ENCODE results near the gene ARF6.
A peak's percentile ranks its signal among the peaks of the same experiment; 100 is the strongest.

The ARF6 gene

DNA sequence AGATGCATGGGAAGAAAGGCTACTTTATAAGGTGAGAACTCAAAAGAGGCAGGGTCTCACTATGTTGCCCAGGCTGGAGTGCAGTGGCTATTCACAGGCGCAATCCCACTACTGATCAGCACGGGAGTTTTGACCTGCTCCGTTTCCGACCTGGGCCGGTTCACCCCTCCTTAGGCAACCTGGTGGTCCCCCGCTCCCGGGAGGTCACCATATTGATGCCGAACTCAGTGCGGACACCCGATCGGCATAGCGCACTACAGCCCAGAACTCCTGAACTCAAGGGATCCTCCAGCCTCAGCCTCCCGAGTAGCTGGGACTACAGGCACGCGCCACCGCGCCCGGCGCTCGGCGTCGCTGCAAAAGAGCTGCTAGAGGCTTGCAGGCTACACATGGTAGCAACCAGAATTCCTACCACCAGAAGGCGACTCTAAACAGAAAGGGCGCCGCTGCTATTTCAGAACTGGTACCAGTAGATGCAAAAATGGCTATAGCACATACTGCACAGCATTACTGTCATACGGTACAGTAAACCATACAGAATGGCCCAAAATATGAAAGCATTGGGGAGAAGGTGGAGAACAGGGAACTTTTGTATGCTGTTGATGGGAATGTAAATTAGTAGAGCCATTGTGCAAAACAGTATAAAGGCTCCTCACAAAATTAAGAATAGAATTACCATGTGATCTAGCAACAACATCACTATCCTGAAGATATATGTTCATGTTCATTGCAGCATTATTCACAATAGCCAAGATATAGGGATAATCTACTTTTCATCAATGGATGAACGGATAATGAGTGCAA, 39.1 kb upstream of the ARF6 start:
- CTCF ChIA-PET: interaction anchor here (0.9 to 8.3 kb wide), 9 partner anchors 8 to 260 kb away, joined by 3 to 96 read pairs (median 7); no protein-coding TSS in a partner anchor
- H3K4me3 ChIP-seq (ENCODE audit: control insufficient read depth in 1 of 7, extremely low read depth in 1 of 7, insufficient read depth in 4 of 7, low read depth in 2 of 7, low read length in 6 of 7): peak overlapping the region in 6 of 7 experiments; percentile 34 to 100 (median 96)
- no peaks in the 10 kb centered on the region for H3K9me3 ChIP-seq (ENCODE audit: control extremely low read depth in 1 of 5, control insufficient read depth in 4 of 5, insufficient read depth in 2 of 5, low read depth in 1 of 5, low read length in 4 of 5)
- peaks cover 2 to 15% (median 7%) of the 10 kb centered on the region in 4 experiments for H3K36me3 ChIP-seq (ENCODE audit: control insufficient read depth in 4 of 4, insufficient read depth in 4 of 4, low read length in 3 of 4)
- POLR2A ChIA-PET: interaction anchor here (0.7 kb wide), 1 partner anchor 9 kb away, joined by 3 read pairs; no protein-coding TSS in a partner anchor
- 10% methylated on average over 16 of the region's 27 CpGs for WGBS (ENCODE audit: insufficient coverage)
- peak; percentile 81 to 85 (median 85) for DNase-seq
- no peaks in the 10 kb centered on the region for H3K27me3 ChIP-seq (replicated peaks in 2 of 5; ENCODE audit: control insufficient read depth in 4 of 5, insufficient read depth in 5 of 5, low read length in 4 of 5)
- H3K27ac ChIP-seq (ENCODE audit: insufficient read depth in 1 of 2, low read depth in 1 of 2, low read length in 2 of 2, poor library complexity in 1 of 2, severe bottlenecking in 2 of 2): no peak overlapping the region
- peaks cover 9 to 19% (median 10%) of the 10 kb centered on the region in 4 experiments for H3K4me1 ChIP-seq (ENCODE audit: control extremely low read depth in 1 of 4, control insufficient read depth in 4 of 4, insufficient read depth in 4 of 4, low read length in 3 of 4)

GRCh38 chr14:49857427-49858003, 35.4 kb upstream of the ARF6 start:
- no peak overlapping the region for H3K4me3 ChIP-seq (ENCODE audit: control insufficient read depth in 1 of 7, extremely low read depth in 1 of 7, insufficient read depth in 4 of 7, low read depth in 2 of 7, low read length in 6 of 7)
- no peaks in the 10 kb centered on the region for H3K36me3 ChIP-seq (ENCODE audit: control insufficient read depth in 4 of 4, insufficient read depth in 4 of 4, low read length in 3 of 4)
- WGBS (ENCODE audit: insufficient coverage): 100% methylated on average over 2 of the region's 6 CpGs
- H3K27ac ChIP-seq (ENCODE audit: insufficient read depth in 1 of 2, low read depth in 1 of 2, low read length in 2 of 2, poor library complexity in 1 of 2, severe bottlenecking in 2 of 2): no peak overlapping the region
- POLR2A ChIA-PET: interaction anchor here (0.6 kb wide), 1 partner anchor 245 kb away, joined by 3 read pairs; no protein-coding TSS in a partner anchor
- H3K9me3 ChIP-seq (ENCODE audit: control extremely low read depth in 1 of 5, control insufficient read depth in 4 of 5, insufficient read depth in 2 of 5, low read depth in 1 of 5, low read length in 4 of 5): no peaks in the 10 kb centered on the region
- H3K27me3 ChIP-seq (replicated peaks in 2 of 5; ENCODE audit: control insufficient read depth in 4 of 5, insufficient read depth in 5 of 5, low read length in 4 of 5): no peaks in the 10 kb centered on the region
- CTCF ChIA-PET: interaction anchor here (0.7 kb wide), 1 partner anchor 246 kb away, joined by 3 read pairs; no protein-coding TSS in a partner anchor
- H3K4me1 ChIP-seq (ENCODE audit: control extremely low read depth in 1 of 4, control insufficient read depth in 4 of 4, insufficient read depth in 4 of 4, low read length in 3 of 4): peaks cover 0 to 19% (median 12%) of the 10 kb centered on the region in 4 experiments
- no peak for DNase-seq

DNA sequence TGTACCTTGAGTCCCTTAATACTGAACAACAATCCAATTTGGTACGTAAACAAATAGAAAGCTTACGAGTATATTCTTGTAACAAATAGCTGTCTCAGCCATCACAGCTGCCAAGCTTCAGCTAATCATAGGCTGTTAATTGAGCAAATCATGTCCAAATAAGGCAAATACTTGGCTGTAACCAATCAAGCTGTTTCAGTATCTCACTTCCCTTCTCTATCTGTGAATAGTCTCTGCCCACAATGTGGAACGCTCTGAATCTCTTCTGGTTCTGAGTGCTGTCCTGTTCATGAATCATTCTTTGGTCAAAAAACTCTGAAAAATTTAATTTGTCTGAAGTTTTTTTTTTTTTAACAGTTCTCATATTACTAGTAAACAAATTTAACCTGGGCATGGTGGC, 34.5 kb upstream of the ARF6 start:
- Histone ChIP-seq H3K27ac (ENCODE audit: insufficient read depth in 1 of 2, low read depth in 1 of 2, low read length in 2 of 2, poor library complexity in 1 of 2, severe bottlenecking in 2 of 2) (no peak overlapping the region), H3K4me1 (ENCODE audit: control extremely low read depth in 1 of 4, control insufficient read depth in 4 of 4, insufficient read depth in 4 of 4, low read length in 3 of 4) (peaks cover 6 to 21% (median 15%) of the 10 kb centered on the region in 4 experiments), H3K27me3 (replicated peaks in 2 of 5; ENCODE audit: control insufficient read depth in 4 of 5, insufficient read depth in 5 of 5, low read length in 4 of 5) (no peaks in the 10 kb centered on the region), H3K9me3 (ENCODE audit: control extremely low read depth in 1 of 5, control insufficient read depth in 4 of 5, insufficient read depth in 2 of 5, low read depth in 1 of 5, low read length in 4 of 5) (no peaks in the 10 kb centered on the region), H3K36me3 (ENCODE audit: control insufficient read depth in 4 of 4, insufficient read depth in 4 of 4, low read length in 3 of 4) (no peaks in the 10 kb centered on the region), H3K4me3 (ENCODE audit: control insufficient read depth in 1 of 7, extremely low read depth in 1 of 7, insufficient read depth in 4 of 7, low read depth in 2 of 7, low read length in 6 of 7) (no peak overlapping the region)
- no peak for DNase-seq
- WGBS (ENCODE audit: insufficient coverage): 96% methylated on average over 2 of the region's 3 CpGs
- ChIA-PET CTCF (interaction anchor here (0.6 to 1.3 kb wide), 3 partner anchors 12 to 246 kb away, joined by 3 to 4 read pairs (median 3); no protein-coding TSS in a partner anchor), POLR2A (no interaction called here)

- CTCF ChIA-PET: interaction anchor here (0.6 to 11.5 kb wide), 20 partner anchors 10 to 318 kb away, joined by 3 to 179 read pairs (median 4); partner anchors contain the start of genes ARF6, NEMF and VCPKMT
These were observed 31.7 kb upstream of the ARF6 start for GRCh38 chr14:49860988-49861698.

GRCh38 chr14:49861699-49862088, 31.2 kb upstream of the ARF6 start:
- H3K27ac ChIP-seq (ENCODE audit: insufficient read depth in 1 of 2, low read depth in 1 of 2, low read length in 2 of 2, poor library complexity in 1 of 2, severe bottlenecking in 2 of 2): peak overlapping the region; percentile 79 to 93
- peak; percentile 72 to 86 (median 83) for DNase-seq
- no peaks in the 10 kb centered on the region for H3K9me3 ChIP-seq (ENCODE audit: control extremely low read depth in 1 of 5, control insufficient read depth in 4 of 5, insufficient read depth in 2 of 5, low read depth in 1 of 5, low read length in 4 of 5)
- no peaks in the 10 kb centered on the region for H3K36me3 ChIP-seq (ENCODE audit: control insufficient read depth in 4 of 4, insufficient read depth in 4 of 4, low read length in 3 of 4)
- POLR2A ChIA-PET: interaction anchor here (0.6 kb wide), 2 partner anchors 149 to 246 kb away, joined by 3 to 5 read pairs; no protein-coding TSS in a partner anchor
- 0% methylated on average over 10 of the region's 12 CpGs for WGBS (ENCODE audit: insufficient coverage)
- H3K27me3 ChIP-seq (replicated peaks in 2 of 5; ENCODE audit: control insufficient read depth in 4 of 5, insufficient read depth in 5 of 5, low read length in 4 of 5): no peaks in the 10 kb centered on the region
- peaks cover 12 to 37% (median 24%) of the 10 kb centered on the region in 4 experiments for H3K4me1 ChIP-seq (ENCODE audit: control extremely low read depth in 1 of 4, control insufficient read depth in 4 of 4, insufficient read depth in 4 of 4, low read length in 3 of 4)
- CTCF ChIA-PET: interaction anchor here (0.6 to 11.5 kb wide), 24 partner anchors 11 to 317 kb away, joined by 3 to 179 read pairs (median 4); partner anchors contain the start of genes ARF6, NEMF and VCPKMT
- H3K4me3 ChIP-seq (ENCODE audit: control insufficient read depth in 1 of 7, extremely low read depth in 1 of 7, insufficient read depth in 4 of 7, low read depth in 2 of 7, low read length in 6 of 7): peak overlapping the region; percentile 78 to 99 (median 87)

More at GRCh38 chr14:49860988-49861698, 31.7 kb upstream of the ARF6 start:
- POLR2A ChIA-PET: no interaction called here
- H3K27me3 ChIP-seq (replicated peaks in 2 of 5; ENCODE audit: control insufficient read depth in 4 of 5, insufficient read depth in 5 of 5, low read length in 4 of 5): no peaks in the 10 kb centered on the region
- H3K4me3 ChIP-seq (ENCODE audit: control insufficient read depth in 1 of 7, extremely low read depth in 1 of 7, insufficient read depth in 4 of 7, low read depth in 2 of 7, low read length in 6 of 7): peak overlapping the region; percentile 78 to 99 (median 87)
- H3K4me1 ChIP-seq (ENCODE audit: control extremely low read depth in 1 of 4, control insufficient read depth in 4 of 4, insufficient read depth in 4 of 4, low read length in 3 of 4): peaks cover 12 to 37% (median 24%) of the 10 kb centered on the region in 4 experiments
- DNase-seq: no peak
- H3K36me3 ChIP-seq (ENCODE audit: control insufficient read depth in 4 of 4, insufficient read depth in 4 of 4, low read length in 3 of 4): no peaks in the 10 kb centered on the region
- WGBS (ENCODE audit: insufficient coverage): 0% methylated on average over 3 of the region's 4 CpGs
- H3K9me3 ChIP-seq (ENCODE audit: control extremely low read depth in 1 of 5, control insufficient read depth in 4 of 5, insufficient read depth in 2 of 5, low read depth in 1 of 5, low read length in 4 of 5): no peaks in the 10 kb centered on the region
- peak overlapping the region; percentile 79 to 93 for H3K27ac ChIP-seq (ENCODE audit: insufficient read depth in 1 of 2, low read depth in 1 of 2, low read length in 2 of 2, poor library complexity in 1 of 2, severe bottlenecking in 2 of 2)

GRCh38 chr14:49862089-49862673, 30.7 kb upstream of the ARF6 start:
- peak; percentile 90 to 95 (median 92) for DNase-seq
- Histone ChIP-seq H3K4me1 (ENCODE audit: control extremely low read depth in 1 of 4, control insufficient read depth in 4 of 4, insufficient read depth in 4 of 4, low read length in 3 of 4) (peaks cover 12 to 37% (median 24%) of the 10 kb centered on the region in 4 experiments), H3K4me3 (ENCODE audit: control insufficient read depth in 1 of 7, extremely low read depth in 1 of 7, insufficient read depth in 4 of 7, low read depth in 2 of 7, low read length in 6 of 7) (peak overlapping the region; percentile 78 to 99 (median 87)), H3K27ac (ENCODE audit: insufficient read depth in 1 of 2, low read depth in 1 of 2, low read length in 2 of 2, poor library complexity in 1 of 2, severe bottlenecking in 2 of 2) (peak overlapping the region; percentile 79 to 93), H3K27me3 (replicated peaks in 2 of 5; ENCODE audit: control insufficient read depth in 4 of 5, insufficient read depth in 5 of 5, low read length in 4 of 5) (no peaks in the 10 kb centered on the region), H3K36me3 (ENCODE audit: control insufficient read depth in 4 of 4, insufficient read depth in 4 of 4, low read length in 3 of 4) (no peaks in the 10 kb centered on the region), H3K9me3 (ENCODE audit: control extremely low read depth in 1 of 5, control insufficient read depth in 4 of 5, insufficient read depth in 2 of 5, low read depth in 1 of 5, low read length in 4 of 5) (no peaks in the 10 kb centered on the region)
- CTCF ChIA-PET: interaction anchor here (0.6 to 11.5 kb wide), 28 partner anchors 11 to 317 kb away, joined by 3 to 179 read pairs (median 4); partner anchors contain the start of genes ARF6, NEMF and VCPKMT
- WGBS (ENCODE audit: insufficient coverage): 0% methylated on average over 16 of the region's 30 CpGs
- POLR2A ChIA-PET: interaction anchor here (0.6 to 1.5 kb wide), 5 partner anchors 9 to 245 kb away, joined by 3 to 5 read pairs (median 3); partner anchors contain the start of gene NEMF

All from common myeloid progenitor, CD34-positive (primary cell).